A549 (cell line): Measurements from ENCODE around the gene APCDD1L. TPM values are rescaled to one million over a fixed set of nuclear protein-coding genes. Genes with fewer than 3 reads are reported as not detected.

Source experiments
- ATAC-seq, 2 experiments: fragments of 200-7000 bp in 1 of 2; fragments of >200 bp in 1 of 2; cut with Nextera tagmentation in 1 of 2; cut with Tn5 transposase in 1 of 2; 3 replicates each; pipeline versions ENCODE4 v1.8.0 to v1.9.1; 2018 to 2020; ENCODE audit warnings: mild to moderate bottlenecking in 1 of 2, moderate library complexity in 1 of 2
- CTCF ChIA-PET: fragments of 300-600 bp; sonication (Branson Sonifier 250); formaldehyde crosslinking; extraction: SDS; loops from one replicate; lab custom pipeline; 2021; ENCODE audit warnings: antibody characterized with exemption, inconsistent platforms; lab: Yijun Ruan, JAX
- POLR2A ChIA-PET: fragments of 350-600 bp; formaldehyde crosslinking; extraction: SDS; loops from one replicate; lab custom pipeline; 2021; ENCODE audit warnings: antibody characterized with exemption, inconsistent platforms; lab: Yijun Ruan, JAX
- DNase-seq, 2 experiments: peaks; one replicate each; pipeline versions ENCODE4 v3.0.0 to v3.0.0-alpha.2; 2011 to 2016; ENCODE audit warnings: low read depth in 1 of 2, low spot score in 1 of 2
- FAIRE-seq: peaks from 2 replicates; lab custom pipeline; 2011; peaks lifted over from hg19 to GRCh38; lab: Jason Lieb, UNC
- H3K27ac ChIP-seq, 2 experiments: fragments of >200 bp; sonication (Bioruptor Twin); formaldehyde crosslinking; 3 replicates each; pipeline ENCODE4 v1.5.1; 2016 to 2017
- H3K4me1 ChIP-seq: fragments of >200 bp; sonication (Bioruptor Twin); formaldehyde crosslinking; 3 replicates; pipeline ENCODE4 v1.6.1; 2016
- H3K4me2 ChIP-seq: fragments of >200 bp; sonication (Bioruptor Twin); formaldehyde crosslinking; 3 replicates; pipeline ENCODE4 v1.6.1; 2016
- H3K4me3 ChIP-seq: fragments of >200 bp; sonication (Bioruptor Twin); formaldehyde crosslinking; 3 replicates; pipeline ENCODE4 v1.5.1; 2016
- H3K9me3 ChIP-seq: fragments of >200 bp; sonication (Bioruptor Twin); formaldehyde crosslinking; 3 replicates; pipeline ENCODE4 v1.6.1; 2016
- CBX8 ChIP-seq: fragments of 200-600 bp; sonication (generic); IDR thresholded peaks from 2 replicates; pipeline ENCODE4 v1.6.1; 2016
- CHD2 ChIP-seq: fragments of 150-350 bp; IDR thresholded peaks from 2 replicates; pipeline ENCODE4 v1.6.1; 2014; ENCODE audit warnings: low read length; ENCODE audit not compliant: partially characterized antibody
- EP300 ChIP-seq, 2 experiments: fragments of >200 bp; sonication (Bioruptor Twin); formaldehyde crosslinking; IDR thresholded peaks; 2 replicates in 1 of 2; 3 replicates in 1 of 2; pipeline ENCODE4 v1.6.1; 2016 to 2017
- FOSL2 ChIP-seq, 2 experiments: fragments of 450-650 bp in 1 of 2; fragments of >200 bp in 1 of 2; sonication (Bioruptor Twin) in 1 of 2; formaldehyde crosslinking; IDR thresholded peaks; 2 replicates each; pipeline versions ENCODE4 v1.5.0 to v1.6.1; 2016 to 2020; ENCODE audit warnings: mild to moderate bottlenecking in 1 of 2, moderate library complexity in 1 of 2
- FOXS1 ChIP-seq: fragments of 250-450 bp; sonication (Bioruptor Pico); IDR thresholded peaks from 2 replicates; pipeline ENCODE4 v1.5.0; 2020; ENCODE audit warnings: mild to moderate bottlenecking, moderate library complexity
- HDAC2 ChIP-seq: fragments of 200-600 bp; sonication (generic); IDR thresholded peaks from 2 replicates; pipeline ENCODE4 v1.6.1; 2016
- HOXB5 ChIP-seq: fragments of 250-450 bp; sonication (Bioruptor Pico); IDR thresholded peaks from 2 replicates; pipeline ENCODE4 v1.5.0; 2020; ENCODE audit warnings: mild to moderate bottlenecking, moderate library complexity
- JUNB ChIP-seq: fragments of >200 bp; sonication (Bioruptor Twin); formaldehyde crosslinking; IDR thresholded peaks from 2 replicates; pipeline ENCODE4 v1.6.1; 2016
- MAFK ChIP-seq: fragments of 450-650 bp; IDR thresholded peaks from 2 replicates; pipeline ENCODE4 v1.6.1; 2014; ENCODE audit not compliant: partially characterized antibody
- MAZ ChIP-seq: fragments of 150-350 bp; IDR thresholded peaks from 2 replicates; pipeline ENCODE4 v1.6.1; 2014; ENCODE audit warnings: antibody characterized with exemption, low read depth, low read length, borderline replicate concordance
- MYC ChIP-seq: IDR thresholded peaks from 2 replicates; pipeline ENCODE4 v1.6.1; 2012; ENCODE audit warnings: mild to moderate bottlenecking, inconsistent platforms, low read length, improper control_type of control experiment, borderline replicate concordance
- NR3C1 ChIP-seq: fragments of >200 bp; sonication (Bioruptor Twin); formaldehyde crosslinking; IDR thresholded peaks from 3 replicates; pipeline ENCODE4 v1.6.1; 2017
- RNF2 ChIP-seq: fragments of 200-600 bp; sonication (generic); IDR thresholded peaks from 2 replicates; pipeline ENCODE4 v1.6.1; 2016; ENCODE audit warnings: low read depth, mild to moderate bottlenecking, antibody characterized with exemption, moderate library complexity, borderline replicate concordance
- SMC3 ChIP-seq: fragments of >200 bp; sonication (Bioruptor Twin); formaldehyde crosslinking; IDR thresholded peaks from 3 replicates; pipeline ENCODE4 v1.6.1; 2018; ENCODE audit warnings: inconsistent platforms
- TFCP2L1 ChIP-seq: fragments of 250-450 bp; sonication (Bioruptor Pico); IDR thresholded peaks from 2 replicates; pipeline ENCODE4 v1.5.0; 2021; ENCODE audit warnings: mild to moderate bottlenecking
- TP53 ChIP-seq: fragments of 250-450 bp; sonication (Bioruptor Pico); IDR thresholded peaks from 2 replicates; pipeline ENCODE4 v1.5.0; 2021; ENCODE audit warnings: mild to moderate bottlenecking, moderate library complexity
- ZC3H11A ChIP-seq: fragments of 450-650 bp; IDR thresholded peaks from 2 replicates; pipeline ENCODE4 v1.6.1; 2014; ENCODE audit warnings: antibody characterized with exemption, mild to moderate bottlenecking
- ZFP36 ChIP-seq: fragments of 450-650 bp; IDR thresholded peaks from 2 replicates; pipeline ENCODE4 v1.6.1; 2014; ENCODE audit warnings: borderline replicate concordance; ENCODE audit not compliant: partially characterized antibody
- ZNF302 ChIP-seq: fragments of 250-450 bp; sonication (Bioruptor Pico); IDR thresholded peaks from 2 replicates; pipeline ENCODE4 v1.9.0; 2021; ENCODE audit warnings: inconsistent platforms, mild to moderate bottlenecking, moderate library complexity
- ZSCAN20 ChIP-seq: fragments of 250-450 bp; sonication (Bioruptor Pico); IDR thresholded peaks from 2 replicates; pipeline ENCODE4 v1.8.0; 2022; ENCODE audit warnings: mild to moderate bottlenecking, moderate library complexity
- WGBS: methylation state at CpG from one replicate; pipeline ENCODE4 v1.1.6; 2017; ENCODE audit errors: missing lambda C conversion rate; 5-methylcytosine and 5-hydroxymethylcytosine counted together
- polyA plus RNA-seq, 4 experiments: library from polyadenylated mRNA; depleted of rRNA in 3 of 4; stranded (reverse); fragments of >200 nt; fragmentation: RNase III in 1 of 4; extraction: RNeasy Plus Mini Kit Qiagen cat#74134 plus additional on column Dnase treatment in 1 of 4; gene quantifications; 2 replicates in 3 of 4; 3 replicates in 1 of 4; pipeline ENCODE4 v1.2.3, GENCODE V29; 2011 to 2017
- TF ChIP-seq, protein P1 (sequence below): fragments of >200 bp; sonication (Bioruptor Twin); formaldehyde crosslinking; IDR thresholded peaks from 3 replicates; pipeline ENCODE4 v1.6.1; 2016
- TF ChIP-seq, protein P2 (sequence below): fragments of >200 bp; sonication (Bioruptor Twin); formaldehyde crosslinking; IDR thresholded peaks from 3 replicates; pipeline ENCODE4 v1.5.1; 2016
- TF ChIP-seq, protein P3 (sequence below): fragments of 250-450 bp; sonication (Bioruptor Pico); IDR thresholded peaks from 2 replicates; pipeline ENCODE4 v1.5.0; 2020; ENCODE audit warnings: low read depth, mild to moderate bottlenecking, moderate library complexity
- TF ChIP-seq, protein P4 (sequence below): fragments of 200-600 bp; sonication (generic); IDR thresholded peaks from 2 replicates; pipeline ENCODE4 v1.6.1; 2016; ENCODE audit warnings: antibody characterized with exemption, mild to moderate bottlenecking, moderate library complexity

The APCDD1L gene
- polyA plus RNA-seq, 2 of the 4 experiments (the other 2 are of a cell fraction) = not detected

DNA sequence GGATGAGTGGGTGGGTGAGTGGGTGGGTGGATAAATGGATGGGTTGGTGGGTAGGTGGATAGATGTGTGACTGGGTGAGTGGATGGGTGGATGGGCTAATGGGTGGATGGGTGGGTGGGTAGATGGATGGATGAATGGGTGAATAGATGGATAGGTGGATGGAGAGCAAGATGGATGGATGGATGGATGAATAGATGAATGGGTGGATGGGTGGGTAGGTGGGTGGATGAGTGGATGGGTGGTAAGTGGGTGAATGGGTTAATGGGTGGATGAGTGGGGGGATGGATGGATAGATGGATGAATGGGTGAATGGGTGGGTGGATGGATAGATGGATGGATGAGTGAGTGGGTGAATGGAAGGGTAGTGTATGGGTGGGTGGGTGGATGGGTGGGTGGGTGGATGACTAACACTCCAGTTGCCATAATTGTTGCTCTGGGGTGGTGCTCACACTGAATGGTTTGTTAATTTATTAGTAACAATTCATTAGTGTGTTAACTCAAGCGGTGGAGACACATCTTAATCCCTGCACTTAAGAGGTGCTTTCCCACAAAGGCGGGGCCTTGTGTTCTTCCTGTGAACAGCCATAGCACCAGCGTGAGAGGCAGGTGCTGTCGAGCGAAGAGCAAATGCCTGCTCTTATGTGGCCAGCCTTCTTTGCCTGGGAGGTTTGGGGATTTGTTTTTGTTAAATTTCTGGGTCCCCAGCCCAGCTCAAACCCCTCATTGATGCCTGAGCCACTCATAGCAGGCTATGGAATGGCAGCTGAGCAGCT lies 4.9 kb upstream of the APCDD1L start (continued):
- TF ChIP-seq, protein P1, sequence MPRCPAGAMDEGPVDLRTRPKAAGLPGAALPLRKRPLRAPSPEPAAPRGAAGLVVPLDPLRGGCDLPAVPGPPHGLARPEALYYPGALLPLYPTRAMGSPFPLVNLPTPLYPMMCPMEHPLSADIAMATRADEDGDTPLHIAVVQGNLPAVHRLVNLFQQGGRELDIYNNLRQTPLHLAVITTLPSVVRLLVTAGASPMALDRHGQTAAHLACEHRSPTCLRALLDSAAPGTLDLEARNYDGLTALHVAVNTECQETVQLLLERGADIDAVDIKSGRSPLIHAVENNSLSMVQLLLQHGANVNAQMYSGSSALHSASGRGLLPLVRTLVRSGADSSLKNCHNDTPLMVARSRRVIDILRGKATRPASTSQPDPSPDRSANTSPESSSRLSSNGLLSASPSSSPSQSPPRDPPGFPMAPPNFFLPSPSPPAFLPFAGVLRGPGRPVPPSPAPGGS = no peak
- no peak for TF ChIP-seq RNF2

DNA sequence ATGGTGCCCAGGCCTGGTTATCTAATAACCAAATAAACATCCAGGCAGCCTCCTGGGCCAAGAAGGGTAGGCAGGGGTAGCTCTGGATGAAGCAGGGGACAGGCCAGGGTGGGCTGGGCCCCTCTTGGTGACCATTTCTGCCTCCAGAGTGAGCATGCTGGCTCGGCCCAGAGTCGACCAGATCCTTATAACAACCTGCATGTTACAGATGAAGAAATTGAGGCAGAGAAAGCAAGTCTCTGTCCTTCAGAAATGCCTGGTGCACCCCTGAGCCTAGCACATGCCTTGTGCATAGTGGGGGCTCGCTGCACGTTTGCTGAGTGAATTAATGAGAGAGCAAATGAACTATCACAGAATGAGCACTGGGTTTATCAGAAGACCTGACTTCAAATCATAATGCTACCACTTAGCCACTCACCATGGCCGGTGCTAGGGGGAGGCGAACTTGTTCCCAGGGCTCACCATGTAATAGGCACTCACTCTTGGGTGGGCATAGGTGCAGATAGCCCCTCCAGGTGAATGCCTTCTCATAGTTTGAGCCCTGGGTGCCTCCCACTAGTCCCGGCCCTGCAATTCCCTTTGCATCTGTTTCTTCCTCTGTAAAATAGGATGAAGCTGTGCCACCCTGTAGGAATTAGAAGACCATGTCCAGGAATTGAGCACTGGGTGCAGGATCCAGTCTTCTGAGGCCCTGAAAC lies 3.8 kb upstream of the APCDD1L start:
- H3K27ac ChIP-seq = no peak overlapping the region
- no peak for TF ChIP-seq MYC
- no peak for TF ChIP-seq MAZ
- TF ChIP-seq MAFK = no peak
- no peak for TF ChIP-seq EP300 (IDR thresholded peaks at IDR 0.05)
- TF ChIP-seq ZNF302 (CRISPR knock-in tag) = no peak
- TF ChIP-seq, protein P2, sequence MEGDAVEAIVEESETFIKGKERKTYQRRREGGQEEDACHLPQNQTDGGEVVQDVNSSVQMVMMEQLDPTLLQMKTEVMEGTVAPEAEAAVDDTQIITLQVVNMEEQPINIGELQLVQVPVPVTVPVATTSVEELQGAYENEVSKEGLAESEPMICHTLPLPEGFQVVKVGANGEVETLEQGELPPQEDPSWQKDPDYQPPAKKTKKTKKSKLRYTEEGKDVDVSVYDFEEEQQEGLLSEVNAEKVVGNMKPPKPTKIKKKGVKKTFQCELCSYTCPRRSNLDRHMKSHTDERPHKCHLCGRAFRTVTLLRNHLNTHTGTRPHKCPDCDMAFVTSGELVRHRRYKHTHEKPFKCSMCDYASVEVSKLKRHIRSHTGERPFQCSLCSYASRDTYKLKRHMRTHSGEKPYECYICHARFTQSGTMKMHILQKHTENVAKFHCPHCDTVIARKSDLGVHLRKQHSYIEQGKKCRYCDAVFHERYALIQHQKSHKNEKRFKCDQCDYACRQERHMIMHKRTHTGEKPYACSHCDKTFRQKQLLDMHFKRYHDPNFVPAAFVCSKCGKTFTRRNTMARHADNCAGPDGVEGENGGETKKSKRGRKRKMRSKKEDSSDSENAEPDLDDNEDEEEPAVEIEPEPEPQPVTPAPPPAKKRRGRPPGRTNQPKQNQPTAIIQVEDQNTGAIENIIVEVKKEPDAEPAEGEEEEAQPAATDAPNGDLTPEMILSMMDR = no peak
- TF ChIP-seq JUNB = no peak
- no peak for TF ChIP-seq ZSCAN20 (CRISPR knock-in tag)
- no peak for TF ChIP-seq FOSL2 (IDR thresholded peaks at IDR 0.05)
- no peak for TF ChIP-seq FOSL2 (CRISPR knock-in tag; IDR thresholded peaks at IDR 0.05)
- TF ChIP-seq CHD2 = no peak
- TF ChIP-seq HDAC2 = no peak
- no peak for TF ChIP-seq TFCP2L1 (CRISPR knock-in tag)
- no peak for TF ChIP-seq SMC3
- TF ChIP-seq NR3C1 = no peak
- no peak for FAIRE-seq
- no peak overlapping the region for H3K4me2 ChIP-seq
- ChIA-PET CTCF (interaction anchor here (0.7 to 0.9 kb wide), 2 partner anchors 124 to 132 kb away, joined by 3 read pairs; partner anchors contain the start of gene STX16), POLR2A (no interaction called here)
- WGBS = 15% methylated on average over 7 of the region's 7 CpGs
- DNase-seq = no peak
- H3K4me1 ChIP-seq = no peaks in the 10 kb centered on the region
- H3K4me3 ChIP-seq = no peak overlapping the region
- no peak for ATAC-seq
- H3K9me3 ChIP-seq = no peaks in the 10 kb centered on the region

DNA sequence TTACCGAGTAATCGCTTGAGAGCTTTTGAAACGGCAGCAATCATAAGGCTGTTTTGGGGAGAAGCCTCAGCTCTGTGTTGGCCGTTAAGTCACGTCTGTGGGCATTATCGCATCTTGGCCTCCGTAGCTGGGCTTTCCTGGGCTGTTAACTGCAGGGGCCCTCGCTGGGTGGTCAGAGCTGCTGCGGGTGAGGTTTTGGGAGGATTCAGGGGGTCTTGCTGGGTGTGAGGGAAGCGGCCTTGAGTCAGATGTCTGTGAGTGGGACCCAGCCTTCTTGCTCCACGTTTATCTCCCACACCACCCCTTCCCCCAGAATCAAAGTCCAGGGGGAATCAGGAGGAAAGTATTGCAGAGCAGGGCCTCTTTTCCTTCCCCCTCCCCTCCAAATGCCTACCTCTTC lies 3.2 kb upstream of the APCDD1L start:
- ChIA-PET POLR2A (no interaction called here), CTCF (interaction anchor here (0.9 kb wide), 1 partner anchor 132 kb away, joined by 3 read pairs; the partner anchor contains the start of gene STX16)
- Histone ChIP-seq H3K4me2 (no peak overlapping the region), H3K4me1 (no peaks in the 10 kb centered on the region), H3K9me3 (no peaks in the 10 kb centered on the region), H3K4me3 (no peak overlapping the region), H3K27ac (no peak overlapping the region)
- no peak for TF ChIP-seq ZC3H11A
- TF ChIP-seq FOXS1 (CRISPR knock-in tag) = no peak
- no peak for TF ChIP-seq ZFP36
- no peak for TF ChIP-seq CHD2
- TF ChIP-seq, protein P3, sequence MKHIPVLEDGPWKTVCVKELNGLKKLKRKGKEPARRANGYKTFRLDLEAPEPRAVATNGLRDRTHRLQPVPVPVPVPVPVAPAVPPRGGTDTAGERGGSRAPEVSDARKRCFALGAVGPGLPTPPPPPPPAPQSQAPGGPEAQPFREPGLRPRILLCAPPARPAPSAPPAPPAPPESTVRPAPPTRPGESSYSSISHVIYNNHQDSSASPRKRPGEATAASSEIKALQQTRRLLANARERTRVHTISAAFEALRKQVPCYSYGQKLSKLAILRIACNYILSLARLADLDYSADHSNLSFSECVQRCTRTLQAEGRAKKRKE = no peak
- TF ChIP-seq, protein P2 = no peak
- no peak for TF ChIP-seq HOXB5 (CRISPR knock-in tag)
- no peak for TF ChIP-seq EP300 (IDR thresholded peaks at IDR 0.05)
- no peak for TF ChIP-seq TP53 (CRISPR knock-in tag)
- no peak for TF ChIP-seq CBX8
- TF ChIP-seq, protein P4, sequence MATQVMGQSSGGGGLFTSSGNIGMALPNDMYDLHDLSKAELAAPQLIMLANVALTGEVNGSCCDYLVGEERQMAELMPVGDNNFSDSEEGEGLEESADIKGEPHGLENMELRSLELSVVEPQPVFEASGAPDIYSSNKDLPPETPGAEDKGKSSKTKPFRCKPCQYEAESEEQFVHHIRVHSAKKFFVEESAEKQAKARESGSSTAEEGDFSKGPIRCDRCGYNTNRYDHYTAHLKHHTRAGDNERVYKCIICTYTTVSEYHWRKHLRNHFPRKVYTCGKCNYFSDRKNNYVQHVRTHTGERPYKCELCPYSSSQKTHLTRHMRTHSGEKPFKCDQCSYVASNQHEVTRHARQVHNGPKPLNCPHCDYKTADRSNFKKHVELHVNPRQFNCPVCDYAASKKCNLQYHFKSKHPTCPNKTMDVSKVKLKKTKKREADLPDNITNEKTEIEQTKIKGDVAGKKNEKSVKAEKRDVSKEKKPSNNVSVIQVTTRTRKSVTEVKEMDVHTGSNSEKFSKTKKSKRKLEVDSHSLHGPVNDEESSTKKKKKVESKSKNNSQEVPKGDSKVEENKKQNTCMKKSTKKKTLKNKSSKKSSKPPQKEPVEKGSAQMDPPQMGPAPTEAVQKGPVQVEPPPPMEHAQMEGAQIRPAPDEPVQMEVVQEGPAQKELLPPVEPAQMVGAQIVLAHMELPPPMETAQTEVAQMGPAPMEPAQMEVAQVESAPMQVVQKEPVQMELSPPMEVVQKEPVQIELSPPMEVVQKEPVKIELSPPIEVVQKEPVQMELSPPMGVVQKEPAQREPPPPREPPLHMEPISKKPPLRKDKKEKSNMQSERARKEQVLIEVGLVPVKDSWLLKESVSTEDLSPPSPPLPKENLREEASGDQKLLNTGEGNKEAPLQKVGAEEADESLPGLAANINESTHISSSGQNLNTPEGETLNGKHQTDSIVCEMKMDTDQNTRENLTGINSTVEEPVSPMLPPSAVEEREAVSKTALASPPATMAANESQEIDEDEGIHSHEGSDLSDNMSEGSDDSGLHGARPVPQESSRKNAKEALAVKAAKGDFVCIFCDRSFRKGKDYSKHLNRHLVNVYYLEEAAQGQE = no peak
- no peak for TF ChIP-seq NR3C1
- WGBS = 45% methylated on average over 11 of the region's 11 CpGs
- no peak for FAIRE-seq
- no peak for DNase-seq
- no peak for ATAC-seq
